Epithelial cell of proximal tubule (primary cell): ENCODE data around the gene RBPJ. TPM values are rescaled to one million over a fixed set of nuclear protein-coding genes. Genes with fewer than 3 reads are reported as not detected.

Experiments
- DNase-seq: peaks from one replicate; pipeline ENCODE4 v3.0.0-alpha.2; 2011; ENCODE audit warnings: low read depth
- H3K4me3 ChIP-seq: 2 replicates; pipeline ENCODE4 v1.5.1; 2011; ENCODE audit warnings: low read depth, mild to moderate bottlenecking, low read length
- CTCF ChIP-seq: conservative IDR thresholded peaks from 2 replicates; pipeline ENCODE4 v1.5.1; 2012; ENCODE audit warnings: low read depth, mild to moderate bottlenecking, low read length
- total RNA-seq: library from RNA; depleted of rRNA; stranded (reverse); fragments of >200 nt; gene quantifications from 2 replicates; pipeline ENCODE4 v1.2.3, GENCODE V29; 2015

Gene RBPJ
- total RNA-seq, 1 donor from 2014 or later: 76.0 TPM

GRCh38 chr4:26455571-26455970 is 134.8 kb downstream of the RBPJ start:
- H3K4me3 ChIP-seq: no peak overlapping the region
- no peak for DNase-seq
- TF ChIP-seq CTCF: no peak

GRCh38 chr4:26457412-26457811 is 136.6 kb downstream of the RBPJ start:
- no peak for DNase-seq
- no peak overlapping the region for H3K4me3 ChIP-seq
- TF ChIP-seq CTCF: no peak

- no peak for DNase-seq
- no peak overlapping the region for H3K4me3 ChIP-seq
- TF ChIP-seq CTCF: no peak
Observed at GRCh38 chr4:26458157-26458561, 137.3 kb downstream of the RBPJ start.

DNA sequence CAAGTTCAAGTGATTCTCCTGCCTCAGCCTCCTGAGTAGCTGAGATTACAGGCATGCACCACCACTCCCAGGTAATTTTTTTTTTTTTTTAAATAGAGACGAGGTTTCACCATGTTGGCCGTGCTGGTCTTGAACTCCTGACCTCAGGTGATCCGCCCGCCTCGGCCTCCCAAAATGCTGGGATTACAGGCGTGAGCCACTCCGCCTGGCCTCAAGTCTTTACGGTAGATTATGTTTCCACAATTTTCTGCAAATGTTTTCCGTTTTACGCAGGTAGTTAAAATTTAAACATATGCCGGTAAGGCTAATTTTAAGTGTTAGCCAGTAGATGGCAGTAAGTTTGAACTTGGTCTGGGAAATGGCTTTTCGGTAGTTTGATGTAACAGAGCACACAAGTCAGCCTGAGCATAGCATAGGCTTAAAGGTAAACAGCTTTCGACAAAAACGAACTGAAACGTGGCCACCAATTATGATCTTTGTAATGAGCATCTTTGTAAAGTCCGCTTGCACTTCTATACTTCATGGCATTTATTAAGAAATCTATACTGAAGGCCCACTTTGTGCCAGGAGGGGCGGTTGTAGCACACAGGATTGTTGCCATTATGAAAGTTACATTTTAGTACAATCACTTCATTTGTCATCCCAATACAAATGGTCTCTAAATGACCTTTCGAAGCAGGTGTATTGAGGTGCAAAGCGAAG is 138.4 kb downstream of the RBPJ start:
- peak; percentile 70 for TF ChIP-seq CTCF
- H3K4me3 ChIP-seq: peak overlapping the region; percentile 42

GRCh38 chr4:26459756-26460530 is 139.1 kb downstream of the RBPJ start:
- no peak overlapping the region for H3K4me3 ChIP-seq
- DNase-seq: no peak
- no peak for TF ChIP-seq CTCF

More for the DNA sequence above, 138.4 kb downstream of the RBPJ start:
- peak; percentile 40 for DNase-seq

- H3K4me3 ChIP-seq: no peak overlapping the region
- TF ChIP-seq CTCF: no peak
- no peak for DNase-seq
Observed at GRCh38 chr4:26462874-26463273, 142.1 kb downstream of the RBPJ start.

GRCh38 chr4:26463386-26463785 is 142.6 kb downstream of the RBPJ start:
- no peak for DNase-seq
- no peak for TF ChIP-seq CTCF
- no peak overlapping the region for H3K4me3 ChIP-seq
